AG04450 (cell line): ENCODE data around the gene NUS1. TPM values are rescaled to one million over a fixed set of nuclear protein-coding genes. Genes with fewer than 3 reads are reported as not detected.
"Not testable (repeated sequence)": the region's sequence is repeated elsewhere in the genome, so short reads cannot be mapped to it uniquely, and the experiment has no call there.

Source experiments
- CTCF ChIA-PET: fragments of 300-600, 350-600 bp; formaldehyde crosslinking; extraction: SDS; loops from one replicate; lab custom pipeline; 2022; ENCODE audit warnings: antibody characterized with exemption, inconsistent platforms; lab: Charles Lee
- POLR2A ChIA-PET: fragments of 350-600 bp; formaldehyde crosslinking; extraction: SDS; loops from one replicate; lab custom pipeline; 2021; ENCODE audit warnings: antibody characterized with exemption, inconsistent platforms; lab: Yijun Ruan, JAX
- DNase-seq: peaks from one replicate; pipeline ENCODE4 v3.0.0-alpha.2; 2011; ENCODE audit warnings: low read depth, low spot score
- H3K27ac ChIP-seq: one replicate; pipeline ENCODE4 v1.5.1; 2012; ENCODE audit warnings: low read depth, low read length, control low read depth
- H3K27me3 ChIP-seq: one replicate; pipeline ENCODE4 v1.6.0; 2012; ENCODE audit warnings: low read length; ENCODE audit not compliant: control insufficient read depth, insufficient read depth
- H3K4me3 ChIP-seq: 2 replicates; pipeline ENCODE4 v1.5.1; 2011; ENCODE audit warnings: mild to moderate bottlenecking, low read depth, low read length, control low read depth
- H3K9me3 ChIP-seq: 2 replicates; pipeline ENCODE4 v1.5.1; 2012; ENCODE audit warnings: low read length; ENCODE audit not compliant: control insufficient read depth, insufficient read depth
- polyA plus RNA-seq: library from polyadenylated mRNA; depleted of rRNA; stranded (reverse); fragments of >200 nt; gene quantifications from 2 replicates; pipeline ENCODE4 v1.2.3, GENCODE V29; 2011
- TF ChIP-seq, protein P1 (sequence below): IDR thresholded peaks from 2 replicates; pipeline ENCODE4 v1.5.1; 2011; ENCODE audit warnings: low read depth, low read length, control low read depth, inconsistent platforms

The NUS1 gene
- polyA plus RNA-seq, 1 experiment, result 26.1 TPM

DNA sequence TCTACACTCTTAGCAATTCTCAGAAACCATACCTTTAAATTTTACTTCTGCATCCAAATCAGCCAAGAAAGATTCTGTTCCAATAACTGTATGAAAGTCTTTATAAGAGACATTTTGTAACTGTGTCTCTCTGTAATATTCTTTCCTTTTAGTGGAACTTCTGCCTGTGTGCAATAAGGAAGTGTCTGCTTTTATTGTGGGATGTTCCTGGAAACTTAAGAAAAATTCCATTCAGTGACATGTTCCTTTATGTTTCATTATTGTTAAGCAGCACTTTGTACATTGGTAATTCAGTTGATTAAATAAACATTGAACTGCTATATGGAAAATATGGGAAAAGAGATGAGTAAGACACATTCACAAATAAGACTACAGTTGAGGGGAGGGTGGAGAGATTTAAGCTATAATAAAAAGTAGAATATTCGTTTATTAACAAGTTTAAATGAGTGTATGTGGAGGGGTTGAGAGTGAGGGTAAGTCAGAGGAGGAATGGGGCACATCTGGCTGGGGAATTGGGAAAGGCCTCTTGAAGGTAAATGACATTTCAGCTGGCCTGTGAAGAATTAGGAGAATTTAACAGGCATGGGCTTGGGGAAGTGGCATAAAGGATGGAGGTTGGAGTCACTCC lies 11.9 kb downstream of the NUS1 start:
- Histone ChIP-seq H3K27ac (no peak overlapping the region), H3K9me3 (no peaks in the 10 kb centered on the region), H3K4me3 (no peak overlapping the region), H3K27me3 (no peaks in the 10 kb centered on the region)
- TF ChIP-seq, protein P1, sequence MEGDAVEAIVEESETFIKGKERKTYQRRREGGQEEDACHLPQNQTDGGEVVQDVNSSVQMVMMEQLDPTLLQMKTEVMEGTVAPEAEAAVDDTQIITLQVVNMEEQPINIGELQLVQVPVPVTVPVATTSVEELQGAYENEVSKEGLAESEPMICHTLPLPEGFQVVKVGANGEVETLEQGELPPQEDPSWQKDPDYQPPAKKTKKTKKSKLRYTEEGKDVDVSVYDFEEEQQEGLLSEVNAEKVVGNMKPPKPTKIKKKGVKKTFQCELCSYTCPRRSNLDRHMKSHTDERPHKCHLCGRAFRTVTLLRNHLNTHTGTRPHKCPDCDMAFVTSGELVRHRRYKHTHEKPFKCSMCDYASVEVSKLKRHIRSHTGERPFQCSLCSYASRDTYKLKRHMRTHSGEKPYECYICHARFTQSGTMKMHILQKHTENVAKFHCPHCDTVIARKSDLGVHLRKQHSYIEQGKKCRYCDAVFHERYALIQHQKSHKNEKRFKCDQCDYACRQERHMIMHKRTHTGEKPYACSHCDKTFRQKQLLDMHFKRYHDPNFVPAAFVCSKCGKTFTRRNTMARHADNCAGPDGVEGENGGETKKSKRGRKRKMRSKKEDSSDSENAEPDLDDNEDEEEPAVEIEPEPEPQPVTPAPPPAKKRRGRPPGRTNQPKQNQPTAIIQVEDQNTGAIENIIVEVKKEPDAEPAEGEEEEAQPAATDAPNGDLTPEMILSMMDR, result no peak
- no peak for DNase-seq
- ChIA-PET CTCF (no interaction called here), POLR2A (no interaction called here)

- H3K9me3 ChIP-seq, H3K4me3 ChIP-seq, H3K27me3 ChIP-seq, DNase-seq, H3K27ac ChIP-seq, POLR2A ChIA-PET: not testable (repeated sequence)
- CTCF ChIA-PET, result interaction anchor here (0.7 kb wide), 1 partner anchor 286 kb away, joined by 4 read pairs; no protein-coding TSS in a partner anchor
These were observed 14.3 kb downstream of the NUS1 start for GRCh38 chr6:117689584-117689983.

GRCh38 chr6:117706504-117706903 lies 31.2 kb downstream of the NUS1 start:
- Histone ChIP-seq H3K9me3 (no peaks in the 10 kb centered on the region), H3K27ac (no peak overlapping the region), H3K27me3 (no peaks in the 10 kb centered on the region), H3K4me3 (no peak overlapping the region)
- TF ChIP-seq, protein P1, result no peak
- ChIA-PET CTCF (interaction anchor here (0.6 kb wide), 1 partner anchor 257 kb away, joined by 3 read pairs; no protein-coding TSS in a partner anchor), POLR2A (no interaction called here)
- no peak for DNase-seq

DNA sequence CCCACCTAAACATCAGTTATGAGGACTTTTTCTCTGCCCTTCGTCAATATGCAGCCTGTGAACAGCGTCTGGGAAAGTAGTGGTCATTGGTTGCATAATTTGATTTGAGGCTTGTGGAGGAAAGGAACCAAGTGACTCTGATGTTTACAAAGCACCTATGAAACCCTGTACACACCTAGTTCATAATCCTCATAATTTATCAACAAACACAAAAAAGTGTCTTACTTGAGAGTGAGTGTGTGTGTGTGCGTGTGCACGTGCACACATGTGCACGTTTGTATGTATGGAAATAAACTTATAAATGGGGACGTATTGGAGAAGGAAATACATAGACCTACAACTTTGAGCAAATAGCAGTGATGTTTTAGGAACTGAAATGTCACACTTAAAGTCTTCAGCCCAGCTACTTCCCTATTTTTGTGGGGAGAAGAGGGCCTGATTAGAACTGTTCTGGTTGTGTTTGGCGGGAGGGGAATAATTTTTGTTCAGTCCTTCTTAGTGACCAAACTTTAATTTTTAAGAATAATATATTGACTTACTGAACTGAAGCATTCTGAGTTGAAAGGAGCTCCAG lies 31.8 kb downstream of the NUS1 start:
- H3K9me3 ChIP-seq, CTCF ChIA-PET, DNase-seq, POLR2A ChIA-PET, H3K27me3 ChIP-seq, H3K4me3 ChIP-seq, H3K27ac ChIP-seq: not testable (repeated sequence)

- Histone ChIP-seq H3K9me3 (no peaks in the 10 kb centered on the region), H3K4me3 (no peak overlapping the region), H3K27me3 (no peaks in the 10 kb centered on the region), H3K27ac (no peak overlapping the region)
- POLR2A ChIA-PET, result no interaction called here
- TF ChIP-seq, protein P1, result no peak
- CTCF ChIA-PET, result interaction anchor here (0.6 kb wide), 1 partner anchor 33 kb away, joined by 4 read pairs; no protein-coding TSS in a partner anchor
- no peak for DNase-seq
These were observed 36.1 kb downstream of the NUS1 start for GRCh38 chr6:117711369-117711768.

GRCh38 chr6:117718895-117719294 lies 43.6 kb downstream of the NUS1 start:
- no peak for DNase-seq
- CTCF ChIA-PET, result no interaction called here
- TF ChIP-seq, protein P1, result no peak
- Histone ChIP-seq H3K27ac (no peak overlapping the region), H3K4me3 (no peak overlapping the region), H3K27me3 (no peaks in the 10 kb centered on the region), H3K9me3 (no peaks in the 10 kb centered on the region; the same call in 1 of the 2 replicates)
- POLR2A ChIA-PET, result no interaction called here

DNA sequence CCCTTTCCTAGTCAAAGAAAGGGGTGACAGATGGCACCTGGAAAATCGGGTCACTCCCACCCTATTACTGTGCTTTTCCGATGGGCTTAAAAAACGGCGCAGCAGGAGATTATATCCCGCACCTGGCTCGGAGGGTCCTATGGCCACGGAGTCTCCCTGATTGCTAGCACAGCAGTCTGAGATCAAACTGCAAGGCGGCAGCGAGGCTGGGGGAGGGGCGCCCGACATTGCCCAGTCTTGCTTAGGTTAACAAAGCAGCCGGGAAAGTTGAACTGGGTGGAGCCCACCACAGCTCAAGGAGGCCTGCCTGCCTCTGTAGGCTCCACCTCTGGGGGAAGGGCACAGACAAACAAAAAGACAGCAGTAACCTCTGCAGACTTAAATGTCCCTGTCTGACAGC lies 46.3 kb downstream of the NUS1 start:
- H3K4me3 ChIP-seq, POLR2A ChIA-PET, DNase-seq: not testable (repeated sequence)

More for the DNA sequence above, 46.3 kb downstream of the NUS1 start:
- H3K27me3 ChIP-seq, CTCF ChIA-PET, H3K27ac ChIP-seq, H3K9me3 ChIP-seq: not testable (repeated sequence)
